Right ventricle myocardium superior (tissue), 1 donor: Measurements from ENCODE around the gene SURF1. TPM values are rescaled to one million over a fixed set of nuclear protein-coding genes. Genes with fewer than 3 reads are reported as not detected.
"Not testable (repeated sequence)": the region's sequence is repeated elsewhere in the genome, so short reads cannot be mapped to it uniquely, and the experiment has no call there.

Experiments
- ATAC-seq: fragments of 200-7000 bp; cut with Tn5 transposase; one replicate; pipeline ENCODE4 v1.9.1; 2020; ENCODE audit warnings: mild to moderate bottlenecking; ENCODE audit not compliant: poor library complexity
- DNase-seq: peaks from one replicate; pipeline ENCODE4 v3.0.0-alpha.2; 2020
- intact Hi-C: fragments of 100-400 bp; cut with DNase I; formaldehyde crosslinking; loops from one replicate; pipeline ENCODE4 v1.11.2; 2022
- total RNA-seq: library from RNA; stranded (reverse); fragmentation: NEBNext Ultra II Directional; extraction: Animal tissue kit (Norgen Biotek cat#: 25700); gene quantifications from one replicate; pipeline ENCODE4 v1.2.1, GENCODE V29; 2021
- donor health status: DM: no; HTN: yes; CAD: no; lungs with severe emphysema.

SURF1 gene
- total RNA-seq, 1 donor from 2014 or later = 55.4 TPM

GRCh38 chr9:133349965-133350616, 6.2 kb downstream of the SURF1 start:
- DNase-seq = no peak
- intact Hi-C loops = no loop called here
- ATAC-seq = no peak

GRCh38 chr9:133348718-133349573, 7.3 kb downstream of the SURF1 start:
- DNase-seq (no peak), ATAC-seq (no peak)
- intact Hi-C loops = no loop called here

DNA sequence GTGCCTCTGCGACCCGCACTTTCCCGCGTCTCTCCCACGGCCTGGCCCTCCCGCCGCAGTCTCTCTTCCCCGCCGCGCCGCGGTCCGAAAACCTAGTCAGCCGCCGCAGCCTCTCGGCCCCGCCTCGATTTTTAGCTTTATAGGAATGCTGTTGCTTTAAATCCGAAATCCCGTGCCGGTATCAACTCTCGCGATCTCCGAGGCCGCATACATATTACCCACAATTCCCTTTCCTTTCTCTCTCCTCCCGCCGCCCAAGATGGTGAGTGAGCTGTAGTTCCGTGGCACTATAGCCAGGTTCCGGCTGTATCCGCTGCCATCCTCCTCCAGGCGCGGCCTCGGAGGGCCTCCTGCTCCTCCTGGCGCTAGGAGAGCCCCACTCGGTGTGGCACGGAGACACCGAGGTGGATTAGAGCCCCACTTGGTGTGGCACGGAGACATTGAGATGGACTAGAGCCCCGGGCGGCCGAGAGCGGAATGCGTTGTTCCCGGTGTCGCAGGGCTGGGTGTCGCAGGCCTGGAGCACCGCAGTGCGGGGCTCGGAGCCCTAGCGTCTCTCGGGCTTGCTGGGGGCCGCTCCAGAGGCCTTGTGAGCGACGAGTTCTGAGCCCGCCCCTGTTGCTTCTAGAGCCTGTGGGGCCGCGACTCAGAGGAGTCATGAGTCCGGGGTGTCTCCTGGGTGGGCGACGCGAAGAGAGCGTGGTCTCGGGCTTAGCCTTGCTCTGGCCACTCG, 8.1 kb downstream of the SURF1 start, which contains the start of the genes MED22 and RPL7A:
TSS of gene MED22 (minus strand) at position 147 of the 733 bp plus-strand sequence. CDS start 1,469 bp downstream, outside the sequence.
TSS of gene RPL7A (plus strand) at position 234 of the 733 bp plus-strand sequence. CDS start at position 260, 26 bp downstream.
- ATAC-seq = peak; percentile 94
- peak; percentile 97 for DNase-seq
- intact Hi-C loops = no loop called here

GRCh38 chr9:133347515-133347984, 8.7 kb downstream of the SURF1 start:
- intact Hi-C loops = no loop called here
- ATAC-seq = peak; percentile 69

GRCh38 chr9:133346021-133346785, 10.1 kb downstream of the SURF1 start:
- intact Hi-C loops = no loop called here
- no peak for DNase-seq

More at GRCh38 chr9:133347515-133347984, 8.7 kb downstream of the SURF1 start:
- peak; percentile 58 for DNase-seq

DNA sequence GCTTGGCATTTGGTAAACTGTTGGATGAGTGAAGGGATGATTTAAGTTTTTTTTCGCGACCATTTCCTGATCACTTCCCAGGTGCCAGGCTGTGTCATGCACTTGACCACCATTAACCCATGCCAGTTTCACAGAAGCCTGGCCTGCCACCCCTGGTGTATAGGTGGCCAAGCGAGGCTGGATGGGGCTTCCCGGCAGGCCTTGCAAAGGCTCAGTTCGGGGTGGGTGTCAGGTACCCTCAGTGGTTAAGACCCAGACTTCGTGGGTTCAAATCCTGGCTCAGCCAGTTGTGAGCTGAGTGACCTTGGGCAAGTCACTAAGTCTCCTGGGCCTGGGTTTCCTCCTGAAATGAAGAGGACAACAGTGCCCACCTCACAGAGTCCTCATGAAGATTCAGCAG, 10.7 kb downstream of the SURF1 start:
- ATAC-seq (no peak), DNase-seq (no peak)
- intact Hi-C loops = no loop called here

More at GRCh38 chr9:133346021-133346785, 10.1 kb downstream of the SURF1 start:
- ATAC-seq = no peak

DNA sequence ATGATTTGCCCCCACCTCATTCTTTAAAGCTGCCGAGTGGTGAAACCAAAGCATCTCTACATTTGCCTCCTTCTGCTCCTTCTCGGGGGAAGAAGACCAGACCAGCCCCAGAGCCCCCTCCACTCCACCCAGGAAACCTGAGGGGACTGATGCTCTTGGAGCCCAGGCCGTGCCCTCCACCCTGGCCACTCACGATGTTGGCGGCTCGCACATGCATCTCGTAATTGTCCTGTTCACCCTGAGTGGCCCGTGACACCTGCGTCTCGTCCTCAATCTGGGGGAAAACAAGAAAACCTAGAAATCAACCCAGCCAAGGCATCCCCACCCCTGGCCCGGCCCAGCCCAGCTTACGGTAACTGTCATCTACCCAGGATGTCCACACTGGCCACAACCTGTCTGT, 11.3 kb downstream of the SURF1 start:
- no peak for ATAC-seq
- intact Hi-C loops = no loop called here
- DNase-seq = no peak

DNA sequence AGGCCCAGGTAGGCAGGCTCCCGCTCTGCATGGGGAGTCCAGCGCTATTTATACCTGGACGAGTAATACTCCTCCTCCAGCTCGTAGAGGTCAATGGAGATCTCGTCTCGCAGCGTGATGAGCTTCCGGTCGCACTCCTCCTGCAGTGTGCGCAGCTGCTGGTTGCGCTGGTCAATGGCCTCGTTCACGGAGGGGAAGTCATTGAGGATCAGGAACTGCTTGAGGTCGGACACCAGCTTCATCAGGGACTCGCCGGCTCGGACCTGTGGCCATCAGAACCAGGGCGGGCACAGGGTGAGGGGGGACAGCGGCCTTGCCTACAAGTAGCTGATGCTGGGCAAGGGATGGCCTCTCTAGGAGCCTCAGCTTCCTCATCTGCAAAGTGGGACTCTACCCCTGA, 12.2 kb downstream of the SURF1 start:
- peak; percentile 23 for DNase-seq
- ATAC-seq = no peak
- intact Hi-C loops = no loop called here

DNA sequence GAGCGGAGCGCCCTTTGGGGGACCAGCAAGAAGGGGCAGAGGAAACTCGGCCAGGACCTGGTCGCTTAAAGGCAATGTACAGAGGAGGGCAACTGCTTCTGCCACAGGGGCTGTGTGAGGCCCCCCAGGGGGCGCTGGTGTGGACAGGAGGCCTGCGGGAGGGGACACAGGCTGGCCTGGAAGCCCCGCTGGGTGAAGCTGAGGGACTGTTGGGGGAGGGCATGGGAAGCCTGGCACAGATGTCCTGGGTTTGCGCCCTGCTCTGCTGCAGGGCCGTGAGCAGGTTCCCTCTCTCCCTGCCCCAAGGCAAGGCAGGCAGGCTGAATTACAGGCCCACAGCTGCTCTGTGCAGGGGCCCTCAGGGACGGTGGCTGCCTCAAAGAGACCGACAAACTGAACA, 13.7 kb downstream of the SURF1 start:
- intact Hi-C loops = no loop called here
- DNase-seq (no peak), ATAC-seq (no peak)

- ATAC-seq (no peak), DNase-seq (no peak)
- intact Hi-C loops = no loop called here
These were observed 14.2 kb downstream of the SURF1 start for GRCh38 chr9:133342069-133342406.

- ATAC-seq (peak; percentile 66), DNase-seq (peak; percentile 83)
- intact Hi-C loops = no loop called here
These were observed 14.8 kb downstream of the SURF1 start for GRCh38 chr9:133341369-133342068.

GRCh38 chr9:133340916-133341315, 15.4 kb downstream of the SURF1 start:
- intact Hi-C loops = no loop called here
- DNase-seq (no peak), ATAC-seq (no peak)

- no peak for ATAC-seq
- intact Hi-C loops = no loop called here
- DNase-seq = no peak
These were observed 16.0 kb downstream of the SURF1 start for GRCh38 chr9:133340256-133340655.

DNA sequence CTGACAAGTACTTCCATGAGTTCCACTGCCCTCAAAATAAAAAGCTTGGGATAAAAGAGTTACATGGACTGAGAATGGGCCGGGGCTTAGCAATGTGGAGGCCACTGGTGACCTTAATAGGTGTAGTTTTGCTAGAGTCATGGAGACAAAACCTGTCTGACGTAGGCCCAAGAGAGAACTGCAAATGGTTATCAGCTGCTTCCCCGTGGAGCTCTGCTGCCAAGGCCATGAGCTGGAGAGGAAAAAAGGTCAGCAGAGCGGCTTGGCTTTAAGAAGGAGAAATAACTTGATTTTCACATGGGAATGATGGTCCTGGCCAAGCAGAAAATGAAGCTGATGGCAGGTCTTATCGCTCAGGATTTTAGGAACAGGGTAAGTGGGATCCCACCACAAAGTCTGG, 16.6 kb downstream of the SURF1 start:
- intact Hi-C loops = no loop called here
- no peak for ATAC-seq
- no peak for DNase-seq

DNA sequence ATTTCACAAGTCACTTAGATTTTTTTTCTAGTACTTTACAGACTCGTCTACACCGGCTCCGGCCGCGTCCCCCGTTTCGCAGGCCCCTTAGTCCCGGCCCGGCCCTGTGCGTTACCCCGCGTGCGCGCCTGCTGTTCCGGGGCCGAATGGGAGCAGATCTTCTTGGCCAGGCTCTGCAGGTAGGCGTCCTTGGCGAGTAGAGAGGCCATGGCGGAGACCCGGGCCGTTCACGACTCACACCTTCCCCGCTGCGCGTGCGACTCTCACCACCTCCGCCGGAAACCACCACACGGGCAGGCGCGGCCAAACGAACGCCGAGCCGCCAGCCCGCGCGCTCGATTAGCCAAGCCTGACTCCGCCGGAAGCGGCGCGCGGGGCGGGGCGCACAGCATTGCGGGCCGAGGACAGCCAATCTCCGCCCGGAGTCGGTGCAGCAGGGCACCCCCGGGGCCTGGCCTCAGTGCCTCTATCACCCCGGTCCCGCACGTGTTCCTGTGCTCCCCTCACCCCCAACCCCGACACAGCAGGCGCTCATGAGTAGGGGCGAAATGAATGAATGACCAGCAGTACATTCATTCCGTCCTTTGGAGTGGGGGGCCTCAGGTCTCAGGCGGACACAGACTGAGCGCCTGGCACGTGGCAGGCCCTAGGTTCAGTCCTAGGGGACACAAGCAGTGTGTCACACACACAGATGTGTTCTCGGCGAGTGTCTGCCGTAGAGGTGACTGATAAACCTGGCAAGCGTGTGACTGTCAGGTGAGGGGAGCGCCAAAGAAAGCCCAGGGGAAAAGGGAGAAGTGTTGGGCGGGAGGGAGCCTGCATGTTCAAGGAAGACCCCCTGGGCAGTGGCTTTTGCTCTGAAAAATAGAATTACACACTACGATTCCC, 20.1 kb downstream of the SURF1 start, which contains the start of gene SURF6:
TSS of gene SURF6 (minus strand) at position 265 of the 888 bp plus-strand sequence. CDS start at position 209, 56 bp downstream.
- DNase-seq (peak; percentile 95), ATAC-seq (peak; percentile 97)
- intact Hi-C loops = no loop called here

DNA sequence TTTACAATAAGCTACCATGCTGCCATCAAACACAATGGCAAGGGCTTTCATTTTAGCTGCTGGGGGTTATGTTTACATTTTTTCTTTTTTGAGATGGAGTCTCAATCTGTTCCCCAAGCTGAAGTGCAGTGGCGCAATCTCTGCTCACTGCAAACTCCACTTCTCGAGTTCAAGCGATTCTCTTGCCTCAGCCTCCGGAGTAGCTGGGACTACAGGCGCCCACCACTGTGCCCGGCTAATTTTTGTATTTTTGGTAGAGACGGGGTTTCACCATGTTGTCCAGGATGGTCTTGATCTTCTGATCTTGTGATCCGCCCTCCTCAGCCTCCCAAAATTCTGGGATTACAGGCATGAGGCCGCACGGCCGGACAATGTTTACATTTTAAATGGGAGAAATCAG, 21.4 kb downstream of the SURF1 start:
- intact Hi-C loops = loop anchor here (5.0 kb wide), 1 partner anchor 148 kb away; no protein-coding TSS in a partner anchor
- not testable (repeated sequence) for DNase-seq, ATAC-seq

DNA sequence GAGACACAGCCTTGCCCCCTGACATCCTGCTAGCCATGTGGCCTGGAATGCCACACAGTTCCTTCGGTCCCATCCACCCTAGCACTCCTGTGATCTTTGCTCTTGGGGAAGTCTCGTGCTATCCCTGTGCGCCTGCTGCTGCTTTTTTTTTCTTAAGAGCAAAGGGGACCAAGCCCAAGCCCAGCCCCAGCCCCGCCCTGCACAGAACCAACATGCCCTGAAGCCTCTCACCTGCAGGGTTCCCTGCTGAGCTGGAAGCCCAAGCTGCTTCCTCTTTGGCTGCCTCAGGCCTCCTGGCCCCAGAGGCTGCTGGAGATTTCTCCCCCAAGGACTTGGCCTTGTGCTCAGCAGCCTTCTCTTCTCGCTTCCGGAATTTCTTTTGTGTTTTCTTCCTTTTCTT, 22.1 kb downstream of the SURF1 start:
- intact Hi-C loops = loop anchor here (5.0 kb wide), 1 partner anchor 147 kb away; no protein-coding TSS in a partner anchor
- no peak for DNase-seq

More for the DNA sequence above, 22.1 kb downstream of the SURF1 start:
- ATAC-seq = no peak
